Esophagus squamous epithelium (tissue), 5 donors: ENCODE data around the gene NSG1. TPM values are rescaled to one million over a fixed set of nuclear protein-coding genes. Genes with fewer than 3 reads are reported as not detected.
"Not testable (repeated sequence)": the region's sequence is repeated elsewhere in the genome, so short reads cannot be mapped to it uniquely, and the experiment has no call there.

Experiments
- DNase-seq: peaks from one replicate; lab custom pipeline; 2025; lab: John Stamatoyannopoulos, UW
- H3K27ac ChIP-seq, 4 donors: fragments of 200-600 bp; sonication (generic); one replicate each; pipeline ENCODE4 v1.5.1; 2016 to 2019; ENCODE audit warnings: mild to moderate bottlenecking in 1 of 4
- H3K27me3 ChIP-seq, 4 donors: fragments of 200-600 bp; sonication (generic); 1 replicate in 3 of 4; 2 replicates in 1 of 4; pipeline versions ENCODE4 v1.5.1 to v1.6.0; 2017 to 2021; ENCODE audit warnings: antibody characterized with exemption in 1 of 4
- H3K36me3 ChIP-seq, 3 donors: fragments of 200-600 bp; sonication (generic); one replicate each; pipeline ENCODE4 v1.5.1; 2016 to 2019
- H3K4me1 ChIP-seq, 3 donors: fragments of 200-600 bp; sonication (generic); one replicate each; pipeline ENCODE4 v1.5.1; 2017 to 2019
- H3K4me3 ChIP-seq, 4 donors: fragments of 200-600 bp; sonication (generic); 1 replicate in 3 of 4; 2 replicates in 1 of 4; pipeline ENCODE4 v1.5.1; 2016 to 2019; ENCODE audit warnings: mild to moderate bottlenecking in 2 of 4, moderate library complexity in 1 of 4
- H3K9me3 ChIP-seq, 3 donors: fragments of 200-600 bp; sonication (generic); one replicate each; pipeline ENCODE4 v1.5.1; 2016 to 2019
- POLR2A ChIP-seq, 4 donors: fragments of 450-650 bp; IDR thresholded peaks; one replicate each; pipeline ENCODE4 v1.6.1; 2017; ENCODE audit warnings: antibody characterized with exemption in 4 of 4, mild to moderate bottlenecking in 4 of 4, moderate library complexity in 3 of 4
- WGBS, 2 donors: methylation state at CpG; one replicate each; pipeline ENCODE4 v1.1.5; 2018; 5-methylcytosine and 5-hydroxymethylcytosine counted together
- intact Hi-C: fragments of 100-400 bp; cut with DNase I; formaldehyde crosslinking; loops from one replicate; pipeline ENCODE4 v1.15.0; 2022
- total RNA-seq, 4 donors: library from RNA; depleted of rRNA; stranded (reverse); fragments of >200 nt; gene quantifications; one replicate each; pipeline ENCODE4 v1.1.0, GENCODE V29; 2016
- TF ChIP-seq, protein P1 (sequence below), 6 experiments: fragments of 450-650 bp in 4 of 6; fragments of 200-600 bp in 2 of 6; sonication (generic) in 2 of 6; IDR thresholded peaks; one replicate each; pipeline ENCODE4 v1.5.1; 2016 to 2019; ENCODE audit warnings: antibody characterized with exemption in 6 of 6, mild to moderate bottlenecking in 4 of 6, moderate library complexity in 4 of 6
- donor health status: DM: yes; HTN: yes; CAD: no.

The NSG1 gene
- total RNA-seq, 4 donors from 2014 or later, result 21.2 to 48.8 (median 37.5) TPM

DNA sequence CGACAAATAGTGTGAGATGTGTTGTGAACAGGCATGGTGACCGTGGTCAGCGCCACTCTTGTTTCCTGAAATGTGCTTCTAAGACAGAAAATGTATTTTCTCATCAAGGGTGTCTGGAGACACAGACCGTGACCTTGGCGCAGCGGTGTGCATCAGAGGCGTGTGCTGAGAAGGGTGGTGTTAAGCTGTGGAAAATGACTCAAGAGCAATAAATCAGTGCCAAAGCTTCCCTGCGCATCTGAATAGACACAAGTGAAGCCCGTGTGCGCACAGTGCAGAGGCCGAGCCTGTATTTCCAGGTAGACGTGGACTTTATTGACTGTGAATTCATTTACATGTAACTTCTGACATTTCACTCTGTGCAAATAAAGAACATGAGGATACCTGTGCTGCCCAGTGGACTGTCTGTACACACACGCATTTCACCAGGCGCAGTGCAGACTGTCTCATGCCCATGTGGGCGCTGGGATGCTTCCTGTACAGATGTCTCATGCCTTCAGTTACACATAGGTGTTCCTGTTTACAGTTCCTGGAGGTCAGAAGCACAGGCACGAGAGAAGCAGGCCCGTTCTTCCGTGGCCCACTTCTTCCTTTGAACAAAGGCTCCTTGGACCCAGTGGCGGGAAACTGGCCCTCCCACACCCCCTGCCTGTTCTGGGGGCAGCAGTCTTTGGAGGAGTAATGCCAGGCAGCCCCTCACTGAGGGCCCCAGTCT, 31.9 kb downstream of the NSG1 start:
- intact Hi-C loops, result no loop called here
- Histone ChIP-seq H3K27me3 (no peaks in the 10 kb centered on the region), H3K9me3 (no peaks in the 10 kb centered on the region), H3K4me3 (no peak overlapping the region), H3K4me1 (no peaks in the 10 kb centered on the region), H3K27ac (no peak overlapping the region), H3K36me3 (peaks cover 9 to 88% (median 19%) of the 10 kb centered on the region in 3 donors)
- 80 to 84% methylated on average over 13 to 16 of the region's 19 CpGs for WGBS, 2 donors
- DNase-seq, result no peak
- TF ChIP-seq POLR2A (IDR thresholded peaks at IDR 0.05), result no peak
- TF ChIP-seq, protein P1, sequence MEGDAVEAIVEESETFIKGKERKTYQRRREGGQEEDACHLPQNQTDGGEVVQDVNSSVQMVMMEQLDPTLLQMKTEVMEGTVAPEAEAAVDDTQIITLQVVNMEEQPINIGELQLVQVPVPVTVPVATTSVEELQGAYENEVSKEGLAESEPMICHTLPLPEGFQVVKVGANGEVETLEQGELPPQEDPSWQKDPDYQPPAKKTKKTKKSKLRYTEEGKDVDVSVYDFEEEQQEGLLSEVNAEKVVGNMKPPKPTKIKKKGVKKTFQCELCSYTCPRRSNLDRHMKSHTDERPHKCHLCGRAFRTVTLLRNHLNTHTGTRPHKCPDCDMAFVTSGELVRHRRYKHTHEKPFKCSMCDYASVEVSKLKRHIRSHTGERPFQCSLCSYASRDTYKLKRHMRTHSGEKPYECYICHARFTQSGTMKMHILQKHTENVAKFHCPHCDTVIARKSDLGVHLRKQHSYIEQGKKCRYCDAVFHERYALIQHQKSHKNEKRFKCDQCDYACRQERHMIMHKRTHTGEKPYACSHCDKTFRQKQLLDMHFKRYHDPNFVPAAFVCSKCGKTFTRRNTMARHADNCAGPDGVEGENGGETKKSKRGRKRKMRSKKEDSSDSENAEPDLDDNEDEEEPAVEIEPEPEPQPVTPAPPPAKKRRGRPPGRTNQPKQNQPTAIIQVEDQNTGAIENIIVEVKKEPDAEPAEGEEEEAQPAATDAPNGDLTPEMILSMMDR (IDR thresholded peaks at IDR 0.05), result no peak

DNA sequence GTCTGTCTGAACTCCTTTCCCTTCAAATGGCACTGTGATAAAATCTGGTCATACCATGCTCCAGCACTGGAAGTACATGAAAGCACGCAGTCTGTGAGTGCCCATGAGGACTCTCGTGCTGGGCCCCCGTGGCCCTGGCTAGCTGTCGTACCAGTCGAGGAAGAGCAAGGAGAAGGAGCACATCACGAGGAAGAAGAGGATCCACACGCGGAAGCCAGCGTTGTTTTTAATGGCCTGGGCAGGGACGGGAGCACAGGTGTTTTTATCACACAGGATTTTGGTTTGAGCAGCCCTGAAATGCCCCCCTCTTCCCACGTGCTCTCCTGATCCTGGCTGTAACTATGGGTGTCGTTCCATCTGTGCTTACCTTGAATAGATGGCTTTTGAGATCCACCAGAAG, 33.0 kb downstream of the NSG1 start:
- Histone ChIP-seq H3K9me3 (no peaks in the 10 kb centered on the region), H3K4me1 (no peaks in the 10 kb centered on the region), H3K27ac (no peak overlapping the region), H3K27me3 (no peaks in the 10 kb centered on the region), H3K36me3 (peaks cover 13 to 99% (median 19%) of the 10 kb centered on the region in 3 donors), H3K4me3 (no peak overlapping the region)
- DNase-seq, result no peak
- TF ChIP-seq, protein P1 (IDR thresholded peaks at IDR 0.05), result no peak
- no peak for TF ChIP-seq POLR2A (IDR thresholded peaks at IDR 0.05)
- 93% methylated on average over 8 to 12 of the region's 12 CpGs for WGBS, 2 donors
- intact Hi-C loops, result no loop called here

DNA sequence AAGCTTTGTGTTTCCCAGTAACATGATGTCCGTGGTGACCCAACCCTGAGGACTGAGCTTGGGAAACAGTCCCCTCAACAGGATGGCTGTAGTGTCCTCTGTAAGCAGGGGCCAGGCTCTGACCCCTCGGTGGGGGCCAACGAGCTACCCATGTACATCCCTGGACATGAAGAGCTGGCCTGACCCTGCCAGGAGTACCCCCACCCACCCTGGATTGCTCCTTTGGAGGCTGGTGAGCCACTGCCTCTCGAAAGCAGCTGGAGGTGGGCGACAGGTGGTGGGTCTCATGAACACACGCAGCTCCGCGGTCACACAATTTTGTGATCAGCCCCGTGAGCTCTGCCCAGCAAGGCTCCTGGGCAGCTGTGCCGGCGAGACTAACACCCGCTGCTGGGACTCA, 33.5 kb downstream of the NSG1 start:
- TF ChIP-seq, protein P1 (IDR thresholded peaks at IDR 0.05), result no peak
- TF ChIP-seq POLR2A (IDR thresholded peaks at IDR 0.05), result no peak
- H3K4me3 ChIP-seq, result no peak overlapping the region
- WGBS, 2 donors, result 95 to 100% methylated on average over 7 to 10 of the region's 12 CpGs
- intact Hi-C loops, result no loop called here
- peaks cover 14 to 98% (median 19%) of the 10 kb centered on the region in 3 donors for H3K36me3 ChIP-seq
- no peak for DNase-seq
- no peaks in the 10 kb centered on the region for H3K27me3 ChIP-seq
- H3K27ac ChIP-seq, result no peak overlapping the region
- no peaks in the 10 kb centered on the region for H3K9me3 ChIP-seq
- no peaks in the 10 kb centered on the region for H3K4me1 ChIP-seq

DNA sequence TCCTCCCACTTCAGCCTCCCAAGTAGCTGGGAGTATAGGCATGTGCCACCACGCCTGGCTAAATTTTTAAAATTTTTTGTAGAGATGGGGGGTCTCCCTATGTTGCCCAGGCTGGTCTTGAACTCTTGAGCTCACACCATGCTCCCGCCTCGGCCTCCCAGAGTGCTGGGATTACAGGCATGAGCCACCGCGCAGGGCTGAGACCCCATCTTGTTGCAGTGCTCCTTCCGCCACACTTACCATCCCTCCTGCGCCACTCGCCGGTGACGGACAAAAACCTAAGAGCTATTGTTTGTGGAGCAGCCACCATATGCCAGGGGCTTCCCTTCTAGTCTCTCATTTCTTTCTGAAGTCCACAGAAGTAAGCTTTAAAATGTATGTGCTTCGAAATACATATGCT, 34.5 kb downstream of the NSG1 start:
- Histone ChIP-seq H3K4me3 (no peak overlapping the region), H3K36me3 (peaks cover 14 to 97% (median 19%) of the 10 kb centered on the region in 3 donors), H3K4me1 (no peaks in the 10 kb centered on the region), H3K27me3 (no peaks in the 10 kb centered on the region), H3K27ac (no peak overlapping the region), H3K9me3 (no peaks in the 10 kb centered on the region)
- intact Hi-C loops, result no loop called here
- 93 to 99% methylated on average over 8 to 11 of the region's 11 CpGs for WGBS, 2 donors
- TF ChIP-seq, protein P1 (IDR thresholded peaks at IDR 0.05), result no peak
- no peak for TF ChIP-seq POLR2A (IDR thresholded peaks at IDR 0.05)
- DNase-seq, result no peak

DNA sequence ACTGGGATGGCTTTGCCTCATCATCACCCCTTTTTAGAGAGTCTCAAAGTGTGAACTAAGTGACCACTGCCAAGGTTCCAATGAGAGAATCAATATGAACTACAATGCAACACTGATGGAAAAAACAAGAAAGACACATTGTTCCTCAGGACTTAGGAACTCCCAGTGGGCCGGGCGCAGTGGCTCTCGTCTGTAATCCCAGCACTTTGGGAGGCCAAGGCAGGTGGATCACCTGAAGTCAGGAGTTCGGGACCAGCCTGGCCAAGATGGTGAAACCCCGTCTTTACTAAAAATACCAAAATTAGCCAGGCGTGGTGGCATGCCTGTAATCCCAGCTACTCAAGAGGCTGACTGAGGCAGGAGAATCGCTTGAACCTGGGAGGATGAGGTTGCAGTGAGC, 35.2 kb downstream of the NSG1 start:
- H3K9me3 ChIP-seq, H3K4me3 ChIP-seq, H3K4me1 ChIP-seq, DNase-seq, intact Hi-C loops, H3K27me3 ChIP-seq, H3K27ac ChIP-seq: not testable (repeated sequence)
- peaks cover 14 to 98% (median 19%) of the 10 kb centered on the region in 3 donors for H3K36me3 ChIP-seq
- WGBS, 2 donors, result 90 to 96% methylated on average over 7 of the region's 7 CpGs
